ENCODE data around the gene MGRN1. TPM values are rescaled to one million over a fixed set of nuclear protein-coding genes. Genes with fewer than 3 reads are reported as not detected.

The MGRN1 gene
- polyA plus RNA-seq, 1 donor from 2014 or later: 35.9 TPM

DNA sequence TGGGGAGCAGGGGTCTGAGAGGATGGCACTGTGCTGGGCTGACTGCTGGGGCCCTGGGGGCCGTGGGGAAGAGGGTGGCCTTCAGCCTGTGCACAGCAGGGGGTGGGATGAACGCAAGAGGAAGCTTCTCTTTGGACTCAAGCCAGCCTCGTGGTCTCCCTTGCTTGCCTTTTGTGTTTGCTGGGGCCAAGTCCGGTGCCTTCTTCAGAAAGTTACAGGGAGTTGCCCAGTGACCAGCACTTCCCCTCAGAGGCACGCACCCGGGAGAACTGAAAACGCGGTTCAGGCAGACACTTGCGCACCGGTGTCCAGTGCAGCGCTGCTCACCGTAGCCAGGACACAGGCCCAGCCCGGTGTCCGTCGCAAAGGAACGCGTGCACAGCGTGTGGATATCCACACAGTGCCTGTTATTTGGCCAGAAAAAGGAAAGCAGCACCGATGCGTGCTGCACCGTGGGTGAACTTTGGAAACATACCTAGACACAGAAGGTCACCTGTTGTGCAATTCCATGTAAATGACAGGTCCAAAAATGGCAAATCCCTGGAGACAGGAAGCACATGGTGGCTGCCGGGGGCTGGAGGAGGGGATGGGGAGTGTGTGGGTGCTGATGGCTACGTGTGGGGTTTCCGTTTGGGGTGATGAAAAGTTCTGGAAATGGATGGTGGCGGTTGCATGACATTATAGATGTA, 39.3 kb downstream of the MGRN1 start:
- no peaks in the 10 kb centered on the region for H3K79me2 ChIP-seq (replicated peaks; ENCODE audit: insufficient read depth, low read length)
- TF ChIP-seq, protein P1, sequence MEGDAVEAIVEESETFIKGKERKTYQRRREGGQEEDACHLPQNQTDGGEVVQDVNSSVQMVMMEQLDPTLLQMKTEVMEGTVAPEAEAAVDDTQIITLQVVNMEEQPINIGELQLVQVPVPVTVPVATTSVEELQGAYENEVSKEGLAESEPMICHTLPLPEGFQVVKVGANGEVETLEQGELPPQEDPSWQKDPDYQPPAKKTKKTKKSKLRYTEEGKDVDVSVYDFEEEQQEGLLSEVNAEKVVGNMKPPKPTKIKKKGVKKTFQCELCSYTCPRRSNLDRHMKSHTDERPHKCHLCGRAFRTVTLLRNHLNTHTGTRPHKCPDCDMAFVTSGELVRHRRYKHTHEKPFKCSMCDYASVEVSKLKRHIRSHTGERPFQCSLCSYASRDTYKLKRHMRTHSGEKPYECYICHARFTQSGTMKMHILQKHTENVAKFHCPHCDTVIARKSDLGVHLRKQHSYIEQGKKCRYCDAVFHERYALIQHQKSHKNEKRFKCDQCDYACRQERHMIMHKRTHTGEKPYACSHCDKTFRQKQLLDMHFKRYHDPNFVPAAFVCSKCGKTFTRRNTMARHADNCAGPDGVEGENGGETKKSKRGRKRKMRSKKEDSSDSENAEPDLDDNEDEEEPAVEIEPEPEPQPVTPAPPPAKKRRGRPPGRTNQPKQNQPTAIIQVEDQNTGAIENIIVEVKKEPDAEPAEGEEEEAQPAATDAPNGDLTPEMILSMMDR (IDR thresholded peaks at IDR 0.05; ENCODE audit: poor library complexity, severe bottlenecking): no peak
- H3K4me3 ChIP-seq (ENCODE audit: low read length): no peak overlapping the region
- no peak overlapping the region for H3K4me2 ChIP-seq (ENCODE audit: low read length)
- H3K27me3 ChIP-seq (ENCODE audit: insufficient read depth, low read depth, low read length): no peaks in the 10 kb centered on the region
- no peaks in the 10 kb centered on the region for H3K9me3 ChIP-seq (ENCODE audit: low read length)
- H4K20me1 ChIP-seq (ENCODE audit: insufficient read depth): no peaks in the 10 kb centered on the region
- H3K9me2 ChIP-seq (ENCODE audit: insufficient read depth, low read length): no peaks in the 10 kb centered on the region
- H3F3A ChIP-seq (ENCODE audit: insufficient read depth, low read length, poor library complexity, severe bottlenecking): no peaks in the 10 kb centered on the region
- H2AFZ ChIP-seq (ENCODE audit: low read depth, low read length): no peak overlapping the region
- H3K9ac ChIP-seq (ENCODE audit: low read length): no peak overlapping the region
- H3K27ac ChIP-seq (ENCODE audit: low read length): no peak overlapping the region
- H3K36me3 ChIP-seq (ENCODE audit: insufficient read depth, low read length): no peaks in the 10 kb centered on the region

DNA sequence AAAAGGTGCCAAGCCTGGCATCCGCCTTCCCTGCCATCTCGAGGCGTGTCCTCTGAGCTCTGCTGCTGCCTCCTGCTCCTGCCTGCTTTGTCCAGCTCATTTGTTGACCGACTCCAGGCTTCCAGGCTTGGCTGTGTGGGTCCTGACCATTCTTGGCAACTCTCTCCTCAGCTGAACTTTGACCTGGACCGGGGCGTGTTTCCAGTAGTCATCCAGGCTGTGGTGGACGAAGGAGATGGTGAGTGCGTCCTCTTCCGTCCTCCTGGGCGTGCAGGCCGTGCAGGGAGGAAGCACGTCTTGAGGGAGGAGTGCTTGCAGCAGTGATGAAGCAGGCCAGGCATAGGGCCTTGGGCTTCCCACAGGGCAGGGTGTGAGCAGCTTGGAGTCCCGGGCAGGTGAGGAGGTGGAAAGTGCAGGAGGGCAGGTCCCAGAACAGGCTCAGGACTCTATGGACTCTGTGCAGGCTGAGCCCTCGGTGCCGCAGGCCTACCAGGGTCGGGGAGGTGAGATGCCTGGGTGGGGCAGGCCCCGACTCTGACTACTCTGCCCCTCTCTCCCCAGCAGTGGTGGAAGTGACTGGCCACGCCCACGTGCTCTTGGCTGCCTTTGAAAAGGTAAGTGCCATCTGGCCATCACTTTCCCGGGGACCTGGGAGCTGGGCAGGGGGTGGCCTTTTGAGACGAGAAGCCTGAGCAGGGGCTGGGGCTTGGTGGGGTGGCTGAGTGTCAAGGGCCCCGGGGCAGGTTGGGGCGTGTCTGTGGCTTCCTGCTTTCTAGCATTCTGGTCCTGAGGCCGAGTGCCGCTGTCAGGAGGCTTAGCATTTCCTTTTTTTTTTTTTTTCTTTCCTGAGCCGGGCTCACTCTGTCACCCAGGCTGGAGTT, 40.2 kb downstream of the MGRN1 start:
- no peak for TF ChIP-seq EP300 (conservative IDR thresholded peaks at IDR 0.05; ENCODE audit: poor library complexity, severe bottlenecking)
- no peak for TF ChIP-seq RAD21 (conservative IDR thresholded peaks at IDR 0.05)
- no peak for TF ChIP-seq SMC3 (conservative IDR thresholded peaks at IDR 0.05; ENCODE audit: poor library complexity)
- no peak for TF ChIP-seq EZH2 (IDR thresholded peaks at IDR 0.05; ENCODE audit: borderline replicate concordance, insufficient read depth, low read length, poor library complexity, severe bottlenecking)
- TF ChIP-seq, protein P1 (IDR thresholded peaks at IDR 0.05; ENCODE audit: poor library complexity, severe bottlenecking): no peak
- TF ChIP-seq, protein P2, sequence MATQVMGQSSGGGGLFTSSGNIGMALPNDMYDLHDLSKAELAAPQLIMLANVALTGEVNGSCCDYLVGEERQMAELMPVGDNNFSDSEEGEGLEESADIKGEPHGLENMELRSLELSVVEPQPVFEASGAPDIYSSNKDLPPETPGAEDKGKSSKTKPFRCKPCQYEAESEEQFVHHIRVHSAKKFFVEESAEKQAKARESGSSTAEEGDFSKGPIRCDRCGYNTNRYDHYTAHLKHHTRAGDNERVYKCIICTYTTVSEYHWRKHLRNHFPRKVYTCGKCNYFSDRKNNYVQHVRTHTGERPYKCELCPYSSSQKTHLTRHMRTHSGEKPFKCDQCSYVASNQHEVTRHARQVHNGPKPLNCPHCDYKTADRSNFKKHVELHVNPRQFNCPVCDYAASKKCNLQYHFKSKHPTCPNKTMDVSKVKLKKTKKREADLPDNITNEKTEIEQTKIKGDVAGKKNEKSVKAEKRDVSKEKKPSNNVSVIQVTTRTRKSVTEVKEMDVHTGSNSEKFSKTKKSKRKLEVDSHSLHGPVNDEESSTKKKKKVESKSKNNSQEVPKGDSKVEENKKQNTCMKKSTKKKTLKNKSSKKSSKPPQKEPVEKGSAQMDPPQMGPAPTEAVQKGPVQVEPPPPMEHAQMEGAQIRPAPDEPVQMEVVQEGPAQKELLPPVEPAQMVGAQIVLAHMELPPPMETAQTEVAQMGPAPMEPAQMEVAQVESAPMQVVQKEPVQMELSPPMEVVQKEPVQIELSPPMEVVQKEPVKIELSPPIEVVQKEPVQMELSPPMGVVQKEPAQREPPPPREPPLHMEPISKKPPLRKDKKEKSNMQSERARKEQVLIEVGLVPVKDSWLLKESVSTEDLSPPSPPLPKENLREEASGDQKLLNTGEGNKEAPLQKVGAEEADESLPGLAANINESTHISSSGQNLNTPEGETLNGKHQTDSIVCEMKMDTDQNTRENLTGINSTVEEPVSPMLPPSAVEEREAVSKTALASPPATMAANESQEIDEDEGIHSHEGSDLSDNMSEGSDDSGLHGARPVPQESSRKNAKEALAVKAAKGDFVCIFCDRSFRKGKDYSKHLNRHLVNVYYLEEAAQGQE (IDR thresholded peaks at IDR 0.05; ENCODE audit: borderline replicate concordance): no peak
- TF ChIP-seq TAF1 (IDR thresholded peaks at IDR 0.05; ENCODE audit: low read depth): no peak
- TF ChIP-seq MXI1 (conservative IDR thresholded peaks at IDR 0.05; ENCODE audit: poor library complexity, severe bottlenecking): no peak
- no peak for TF ChIP-seq POLR2AphosphoS5 (IDR thresholded peaks at IDR 0.05)
- H3K9me2 ChIP-seq (ENCODE audit: insufficient read depth, low read length): no peaks in the 10 kb centered on the region
- H3K36me3 ChIP-seq (ENCODE audit: insufficient read depth, low read length): no peaks in the 10 kb centered on the region
- H3K27me3 ChIP-seq (ENCODE audit: insufficient read depth, low read depth, low read length): no peaks in the 10 kb centered on the region
- no peak overlapping the region for H2AFZ ChIP-seq (ENCODE audit: low read depth, low read length)
- H3K79me2 ChIP-seq (replicated peaks; ENCODE audit: insufficient read depth, low read length): no peaks in the 10 kb centered on the region
- H3K9me3 ChIP-seq (ENCODE audit: low read length): no peaks in the 10 kb centered on the region
- H3K27ac ChIP-seq (ENCODE audit: low read length): no peak overlapping the region
- H3K4me2 ChIP-seq (ENCODE audit: low read length): no peak overlapping the region
- H3F3A ChIP-seq (ENCODE audit: insufficient read depth, low read length, poor library complexity, severe bottlenecking): no peaks in the 10 kb centered on the region
- no peak overlapping the region for H3K4me3 ChIP-seq (ENCODE audit: low read length)
- no peak overlapping the region for H3K9ac ChIP-seq (ENCODE audit: low read length)
- no peaks in the 10 kb centered on the region for H4K20me1 ChIP-seq (ENCODE audit: insufficient read depth)

Measured in neural cell (in vitro differentiated cells).